ENCODE data around the gene RPS6KA3.
A peak's percentile ranks its signal among the peaks of the same experiment; 100 is the strongest.
"Not testable (repeated sequence)": the region's sequence is repeated elsewhere in the genome, so short reads cannot be mapped to it uniquely, and the experiment has no call there.

RPS6KA3 gene

GRCh38 chrX:20149326-20149725, 117.4 kb downstream of the RPS6KA3 start:
- DNase-seq (ENCODE audit: extremely low read depth in 1 of 2, low read depth in 1 of 2) = no peak

GRCh38 chrX:20147561-20147960, 119.1 kb downstream of the RPS6KA3 start:
- DNase-seq (ENCODE audit: extremely low read depth in 1 of 2, low read depth in 1 of 2) = no peak

GRCh38 chrX:20144491-20144890, 122.2 kb downstream of the RPS6KA3 start:
- DNase-seq (ENCODE audit: extremely low read depth in 1 of 2, low read depth in 1 of 2) = no peak

- DNase-seq (ENCODE audit: extremely low read depth in 1 of 2, low read depth in 1 of 2) = no peak
Measured at GRCh38 chrX:20143561-20143960, 123.1 kb downstream of the RPS6KA3 start.

- no peak for DNase-seq (ENCODE audit: extremely low read depth in 1 of 2, low read depth in 1 of 2)
Measured at GRCh38 chrX:20143111-20143510, 123.6 kb downstream of the RPS6KA3 start.

GRCh38 chrX:20141281-20142220, 125.2 kb downstream of the RPS6KA3 start, which contains the start of gene EIF1AX:
Gene EIF1AX (minus strand): TSS chrX:20141838. CDS start chrX:20141640, 198 bp downstream.
- peak; percentile 86 to 95 for DNase-seq (ENCODE audit: extremely low read depth in 1 of 2, low read depth in 1 of 2)

GRCh38 chrX:20140420-20140819, 126.3 kb downstream of the RPS6KA3 start:
- DNase-seq (ENCODE audit: extremely low read depth in 1 of 2, low read depth in 1 of 2) = no peak

- DNase-seq (ENCODE audit: extremely low read depth in 1 of 2, low read depth in 1 of 2) = no peak
Measured at GRCh38 chrX:20139966-20140365, 126.7 kb downstream of the RPS6KA3 start.

GRCh38 chrX:20135944-20136343, 130.8 kb downstream of the RPS6KA3 start:
- no peak for DNase-seq (ENCODE audit: extremely low read depth in 1 of 2, low read depth in 1 of 2)

- DNase-seq (ENCODE audit: extremely low read depth in 1 of 2, low read depth in 1 of 2) = no peak
Measured at GRCh38 chrX:20132666-20133065, 134.0 kb downstream of the RPS6KA3 start.

- no peak for DNase-seq (ENCODE audit: extremely low read depth in 1 of 2, low read depth in 1 of 2)
Measured at GRCh38 chrX:20130357-20130756, 136.4 kb downstream of the RPS6KA3 start.

GRCh38 chrX:20129547-20129946, 137.2 kb downstream of the RPS6KA3 start:
- no peak for DNase-seq (ENCODE audit: extremely low read depth in 1 of 2, low read depth in 1 of 2)

- no peak for DNase-seq (ENCODE audit: extremely low read depth in 1 of 2, low read depth in 1 of 2)
Measured at GRCh38 chrX:20128670-20129069, 138.0 kb downstream of the RPS6KA3 start.

GRCh38 chrX:20127440-20127839, 139.3 kb downstream of the RPS6KA3 start:
- not testable (repeated sequence) for DNase-seq (ENCODE audit: extremely low read depth in 1 of 2, low read depth in 1 of 2)

GRCh38 chrX:20126833-20127232, 139.9 kb downstream of the RPS6KA3 start:
- DNase-seq (ENCODE audit: extremely low read depth in 1 of 2, low read depth in 1 of 2) = not testable (repeated sequence)

- DNase-seq (ENCODE audit: extremely low read depth in 1 of 2, low read depth in 1 of 2) = no peak
Measured at GRCh38 chrX:20124964-20125363, 141.7 kb downstream of the RPS6KA3 start.

GRCh38 chrX:20118065-20118824, 148.5 kb downstream of the RPS6KA3 start:
- no peak for DNase-seq (ENCODE audit: extremely low read depth in 1 of 2, low read depth in 1 of 2)

GRCh38 chrX:20116577-20117240, 150.0 kb downstream of the RPS6KA3 start, which contains the start of gene MAP7D2:
Gene MAP7D2 (minus strand): TSS chrX:20116907. CDS start chrX:20116879, 28 bp downstream.
- no peak for DNase-seq (ENCODE audit: extremely low read depth in 1 of 2, low read depth in 1 of 2)

- DNase-seq (ENCODE audit: extremely low read depth in 1 of 2, low read depth in 1 of 2) = no peak
Measured at GRCh38 chrX:20116087-20116576, 150.6 kb downstream of the RPS6KA3 start.

GRCh38 chrX:20112022-20112774, 154.5 kb downstream of the RPS6KA3 start:
- DNase-seq (ENCODE audit: extremely low read depth in 1 of 2, low read depth in 1 of 2) = no peak
